ENCODE measurements around the gene MASP1.

MASP1 gene

GRCh38 chr3:187186801-187187421 is 104.6 kb downstream of the MASP1 start:
- no peak overlapping the region for H2AFZ ChIP-seq (ENCODE audit: low read length)

GRCh38 chr3:187186375-187186774 is 105.2 kb downstream of the MASP1 start:
- no peak overlapping the region for H2AFZ ChIP-seq (ENCODE audit: low read length)
- H3K4me2 ChIP-seq (ENCODE audit: low read depth, low read length, poor library complexity, severe bottlenecking): no peak overlapping the region
- H3K4me3 ChIP-seq (ENCODE audit: low read length, poor library complexity, severe bottlenecking): no peak overlapping the region
- no peaks in the 10 kb centered on the region for H3K27me3 ChIP-seq (ENCODE audit: insufficient read depth, low read length, poor library complexity, severe bottlenecking)
- H4K20me1 ChIP-seq (ENCODE audit: insufficient read depth, low read length, poor library complexity, severe bottlenecking): no peaks in the 10 kb centered on the region
- no peaks in the 10 kb centered on the region for H3K4me1 ChIP-seq (ENCODE audit: insufficient read depth, low read length, poor library complexity, severe bottlenecking)
- H3K79me2 ChIP-seq (ENCODE audit: insufficient read depth, low read length): no peaks in the 10 kb centered on the region
- TF ChIP-seq CTCF (conservative IDR thresholded peaks at IDR 0.05; ENCODE audit: low read length): no peak
- TF ChIP-seq EZH2phosphoT487 (IDR thresholded peaks at IDR 0.05; ENCODE audit: borderline replicate concordance): no peak
- H3K9me3 ChIP-seq (ENCODE audit: insufficient read depth, low read depth, low read length): no peaks in the 10 kb centered on the region
- no peak overlapping the region for H3K9ac ChIP-seq (ENCODE audit: low read depth, low read length, poor library complexity, severe bottlenecking)
- H3F3A ChIP-seq (ENCODE audit: low read depth): no peaks in the 10 kb centered on the region
- H3K36me3 ChIP-seq (ENCODE audit: insufficient read depth, low read length): no peaks in the 10 kb centered on the region
- no peaks in the 10 kb centered on the region for H3K9me2 ChIP-seq (replicated peaks; ENCODE audit: low read depth, low read length)

More at GRCh38 chr3:187186801-187187421, 104.6 kb downstream of the MASP1 start:
- TF ChIP-seq EZH2phosphoT487 (IDR thresholded peaks at IDR 0.05; ENCODE audit: borderline replicate concordance) (no peak), CTCF (conservative IDR thresholded peaks at IDR 0.05; ENCODE audit: low read length) (no peak)
- Histone ChIP-seq H3K27me3 (ENCODE audit: insufficient read depth, low read length, poor library complexity, severe bottlenecking) (no peaks in the 10 kb centered on the region), H3F3A (ENCODE audit: low read depth) (no peaks in the 10 kb centered on the region), H3K36me3 (ENCODE audit: insufficient read depth, low read length) (no peaks in the 10 kb centered on the region), H3K9me3 (ENCODE audit: insufficient read depth, low read depth, low read length) (no peaks in the 10 kb centered on the region), H3K9me2 (replicated peaks; ENCODE audit: low read depth, low read length) (no peaks in the 10 kb centered on the region), H3K4me1 (ENCODE audit: insufficient read depth, low read length, poor library complexity, severe bottlenecking) (no peaks in the 10 kb centered on the region), H4K20me1 (ENCODE audit: insufficient read depth, low read length, poor library complexity, severe bottlenecking) (no peaks in the 10 kb centered on the region), H3K4me2 (ENCODE audit: low read depth, low read length, poor library complexity, severe bottlenecking) (no peak overlapping the region), H3K9ac (ENCODE audit: low read depth, low read length, poor library complexity, severe bottlenecking) (no peak overlapping the region), H3K4me3 (ENCODE audit: low read length, poor library complexity, severe bottlenecking) (no peak overlapping the region), H3K79me2 (ENCODE audit: insufficient read depth, low read length) (no peaks in the 10 kb centered on the region)

- H3K36me3 ChIP-seq (ENCODE audit: insufficient read depth, low read length): no peaks in the 10 kb centered on the region
- H3K79me2 ChIP-seq (ENCODE audit: insufficient read depth, low read length): no peaks in the 10 kb centered on the region
- no peaks in the 10 kb centered on the region for H3F3A ChIP-seq (ENCODE audit: low read depth)
- no peaks in the 10 kb centered on the region for H3K4me1 ChIP-seq (ENCODE audit: insufficient read depth, low read length, poor library complexity, severe bottlenecking)
- no peaks in the 10 kb centered on the region for H3K9me3 ChIP-seq (ENCODE audit: insufficient read depth, low read depth, low read length)
- no peak overlapping the region for H2AFZ ChIP-seq (ENCODE audit: low read length)
- H3K9ac ChIP-seq (ENCODE audit: low read depth, low read length, poor library complexity, severe bottlenecking): no peak overlapping the region
- no peak for TF ChIP-seq CTCF (conservative IDR thresholded peaks at IDR 0.05; ENCODE audit: low read length)
- no peak for TF ChIP-seq EZH2phosphoT487 (IDR thresholded peaks at IDR 0.05; ENCODE audit: borderline replicate concordance)
- no peaks in the 10 kb centered on the region for H3K9me2 ChIP-seq (replicated peaks; ENCODE audit: low read depth, low read length)
- no peaks in the 10 kb centered on the region for H3K27me3 ChIP-seq (ENCODE audit: insufficient read depth, low read length, poor library complexity, severe bottlenecking)
- H3K4me2 ChIP-seq (ENCODE audit: low read depth, low read length, poor library complexity, severe bottlenecking): no peak overlapping the region
- no peaks in the 10 kb centered on the region for H4K20me1 ChIP-seq (ENCODE audit: insufficient read depth, low read length, poor library complexity, severe bottlenecking)
- no peak overlapping the region for H3K4me3 ChIP-seq (ENCODE audit: low read length, poor library complexity, severe bottlenecking)
Observed at GRCh38 chr3:187185759-187186158, 105.8 kb downstream of the MASP1 start.

Data from Loucy (cell line).